K562 (cell line): ENCODE measurements around the gene RNF224. TPM values are rescaled to one million over a fixed set of nuclear protein-coding genes. Genes with fewer than 3 reads are reported as not detected.

ENCODE experiments used
- ATAC-seq: fragments of 200-7000 bp; cut with Tn5 transposase; 3 replicates; pipeline ENCODE4 v1.9.1; 2020; ENCODE audit warnings: moderate library complexity
- BruUV-seq: library from RNA; stranded (reverse); fragments of 400-500 nt; replicated peaks from 2 replicates; lab custom pipeline; 2021; lab: Mats Ljungman, UMichigan
- CTCF ChIA-PET: fragments of 300-600 bp; formaldehyde crosslinking; extraction: SDS; loops from one replicate; lab custom pipeline; 2021; ENCODE audit warnings: low intra/inter-chr PET ratio; lab: Yijun Ruan, JAX
- POLR2A ChIA-PET: fragments of 300-600, 350-650 bp; sonication (Branson Sonifier 250); formaldehyde crosslinking; extraction: SDS; loops from one replicate; lab custom pipeline; 2021; ENCODE audit warnings: antibody characterized with exemption, inconsistent platforms; lab: Yijun Ruan, JAX
- DNase-seq, 4 experiments: peaks; one replicate each; pipeline versions ENCODE4 v3.0.0 to v3.0.0-alpha.2; 2011 to 2018; ENCODE audit warnings: low spot score in 3 of 4, mixed read lengths in 3 of 4; ENCODE audit errors: extremely low read depth in 1 of 4
- FAIRE-seq: peaks from 2 replicates; lab custom pipeline; 2011; peaks lifted over from hg19 to GRCh38; lab: Jason Lieb, UNC
- H2AFZ ChIP-seq: 2 replicates; pipeline ENCODE4 v1.6.0; 2011; ENCODE audit warnings: low read depth, low read length, control low read depth, inconsistent platforms
- H3K27ac ChIP-seq: fragments of 200-600 bp; 3 replicates; pipeline ENCODE4 v1.8.0; 2011; ENCODE audit warnings: low read depth, mild to moderate bottlenecking, control low read depth, inconsistent platforms, low read length, moderate library complexity, mixed read lengths; ENCODE audit errors: extremely low read depth
- H3K27me3 ChIP-seq, 2 experiments: fragments of 300-600 bp in 1 of 2; 2 replicates in 1 of 2; 3 replicates in 1 of 2; pipeline versions ENCODE4 v1.6.0 to v1.8.0; 2011; ENCODE audit warnings: inconsistent platforms in 2 of 2, low read length in 2 of 2, mild to moderate bottlenecking in 1 of 2, mixed read lengths in 1 of 2, moderate library complexity in 1 of 2; ENCODE audit not compliant: control insufficient read depth in 2 of 2, insufficient read depth in 2 of 2
- H3K36me3 ChIP-seq: fragments of 300-600 bp; 3 replicates; pipeline ENCODE4 v1.8.0; 2011; ENCODE audit warnings: mild to moderate bottlenecking, low read length, inconsistent platforms; ENCODE audit not compliant: control insufficient read depth, insufficient read depth
- H3K4me1 ChIP-seq, 2 experiments: fragments of 200-600 bp in 1 of 2; replicated peaks in 1 of 2; 2 replicates in 1 of 2; 3 replicates in 1 of 2; pipeline versions ENCODE4 v1.5.1 to v1.8.0; 2011; ENCODE audit warnings: inconsistent platforms in 2 of 2, low read length in 2 of 2, mild to moderate bottlenecking in 1 of 2, mixed read lengths in 1 of 2, moderate library complexity in 1 of 2; ENCODE audit not compliant: control insufficient read depth in 2 of 2, insufficient read depth in 2 of 2
- H3K4me2 ChIP-seq: 2 replicates; pipeline ENCODE4 v1.6.1; 2011; ENCODE audit warnings: low read length, control low read depth, inconsistent platforms, mixed read lengths; ENCODE audit not compliant: insufficient read depth
- H3K4me3 ChIP-seq: fragments of 200-600 bp; sonication (generic), shearing (Covaris generic); 2 replicates; pipeline ENCODE4 v1.5.1; 2016; ENCODE audit warnings: control low read depth, inconsistent platforms
- H3K79me2 ChIP-seq: fragments of 200-600 bp; 3 replicates; pipeline ENCODE4 v1.8.0; 2011; ENCODE audit warnings: low read length, inconsistent platforms; ENCODE audit not compliant: control insufficient read depth, insufficient read depth
- H3K9ac ChIP-seq, 2 experiments: 2 replicates each; pipeline versions ENCODE4 v1.6.0 to v1.6.1; 2011; ENCODE audit warnings: low read depth in 2 of 2, low read length in 2 of 2, control low read depth in 1 of 2, inconsistent platforms in 1 of 2, mild to moderate bottlenecking in 1 of 2, mixed read lengths in 1 of 2; ENCODE audit not compliant: insufficient read depth in 1 of 2
- H3K9me1 ChIP-seq: one replicate; pipeline ENCODE4 v1.6.0; 2011; ENCODE audit warnings: inconsistent platforms, mild to moderate bottlenecking, low read length, moderate library complexity; ENCODE audit not compliant: control insufficient read depth, insufficient read depth
- H3K9me3 ChIP-seq: replicated peaks from 2 replicates; pipeline ENCODE4 v1.5.1; 2011; ENCODE audit warnings: low read depth, low read length, inconsistent platforms; ENCODE audit not compliant: control insufficient read depth, insufficient read depth
- H4K20me1 ChIP-seq: replicated peaks from 2 replicates; pipeline ENCODE4 v1.6.1; 2011; ENCODE audit warnings: low read length, inconsistent platforms, mixed read lengths; ENCODE audit not compliant: control insufficient read depth, insufficient read depth
- AFF1 ChIP-seq, 2 experiments: fragments of 450-650 bp; IDR thresholded peaks; 2 replicates each; pipeline ENCODE4 v1.6.1; 2018; ENCODE audit warnings: mild to moderate bottlenecking in 2 of 2, low read depth in 1 of 2; ENCODE audit not compliant: partially characterized antibody in 2 of 2
- E2F6 ChIP-seq, 2 experiments: IDR thresholded peaks; 2 replicates each; pipeline ENCODE4 v1.6.1; 2011; ENCODE audit warnings: borderline replicate concordance in 1 of 2, control low read depth in 1 of 2, low read depth in 1 of 2, low read length in 1 of 2, mild to moderate bottlenecking in 1 of 2, mixed read lengths in 1 of 2, moderate library complexity in 1 of 2; ENCODE audit not compliant: insufficient read depth in 1 of 2, insufficient read length in 1 of 2, poor library complexity in 1 of 2, severe bottlenecking in 1 of 2; ENCODE audit errors: extremely low read depth in 1 of 2
- HDAC3 ChIP-seq: fragments of 450-650 bp; IDR thresholded peaks from 2 replicates; pipeline ENCODE4 v1.6.1; 2018; ENCODE audit warnings: borderline replicate concordance, mild to moderate bottlenecking, moderate library complexity; ENCODE audit not compliant: partially characterized antibody
- HMGN3 ChIP-seq: IDR thresholded peaks from 2 replicates; pipeline ENCODE4 v1.6.1; 2011; ENCODE audit warnings: borderline replicate concordance, low read depth, mild to moderate bottlenecking, mixed read lengths, low read length; ENCODE audit not compliant: insufficient read length; ENCODE audit errors: extremely low read depth
- JUN ChIP-seq, 2 experiments: sonication (generic) in 1 of 2; formaldehyde crosslinking in 1 of 2; IDR thresholded peaks; 2 replicates each; pipeline versions ENCODE4 v1.6.1 to v1.8.0; 2012 to 2022; ENCODE audit warnings: borderline replicate concordance in 2 of 2, mild to moderate bottlenecking in 2 of 2, improper control_type of control experiment in 1 of 2, low read depth in 1 of 2, low read length in 1 of 2, missing genetic modification reagents in 1 of 2
- MEF2A ChIP-seq: IDR thresholded peaks from 2 replicates; pipeline ENCODE4 v1.6.1; 2011; ENCODE audit warnings: low read depth, mild to moderate bottlenecking, low read length, moderate library complexity; ENCODE audit not compliant: control insufficient read depth
- NR2C1 ChIP-seq, 2 experiments: fragments of 450-650 bp; IDR thresholded peaks; 2 replicates each; pipeline ENCODE4 v1.6.1; 2017; ENCODE audit warnings: mild to moderate bottlenecking in 2 of 2, antibody characterized with exemption in 1 of 2, inconsistent platforms in 1 of 2, missing compliant biosample characterization in 1 of 2, missing genetic modification characterization in 1 of 2
- PKNOX1 ChIP-seq: fragments of 450-650 bp; IDR thresholded peaks from 2 replicates; pipeline ENCODE4 v1.6.1; 2016
- SIN3B ChIP-seq: fragments of 450-650 bp; IDR thresholded peaks from 2 replicates; pipeline ENCODE4 v1.6.1; 2017; ENCODE audit warnings: low read depth, mild to moderate bottlenecking, moderate library complexity
- SUPT5H ChIP-seq: fragments of 450-650 bp; IDR thresholded peaks from 2 replicates; pipeline ENCODE4 v1.6.1; 2016
- ZBED1 ChIP-seq: IDR thresholded peaks from 2 replicates; pipeline ENCODE4 v1.6.1; 2014
- ZNF311 ChIP-seq: fragments of 250-450 bp; sonication (Bioruptor Pico); IDR thresholded peaks from 2 replicates; pipeline ENCODE4 v1.4.0; 2020; ENCODE audit warnings: mild to moderate bottlenecking, moderate library complexity
- whole genome bisulfite sequencing: fragments of 100-300 bp; shearing (Covaris generic); methylation state at CpG from one replicate; pipeline ENCODE4 v1.1.6; 2016; ENCODE audit warnings: low coverage, mixed read lengths; ENCODE audit not compliant: insufficient coverage; ENCODE audit errors: missing lambda C conversion rate; 5-methylcytosine and 5-hydroxymethylcytosine counted together
- in situ Hi-C: fragments of 300-500 bp; cut with MboI; formaldehyde crosslinking; loops from 4 replicates; pipeline ENCODE4 v1.15.0; 2018; ENCODE audit warnings: inconsistent platforms, mixed read lengths
- intact Hi-C: fragments of 100-400 bp; cut with micrococcal nuclease; formaldehyde crosslinking; loops from 2 replicates; pipeline ENCODE4 v1.14.2; 2022
- polyA plus RNA-seq, 8 experiments: library from polyadenylated mRNA; depleted of rRNA in 4 of 8; stranded (reverse) in 5 of 8; unstranded in 3 of 8; fragments of >200 nt; fragmentation: Nextera tagmentation in 2 of 8; fragmentation: Illumina TruSeq in 1 of 8; extraction: Ambion mirVana in 2 of 8; extraction: Trizol in 1 of 8; gene quantifications; 2 replicates each; pipeline versions ENCODE4 v1.2.1 to v1.2.3, GENCODE V29; 2011 to 2014; ENCODE audit warnings: inconsistent platforms in 1 of 8, missing spikeins in 1 of 8
- total RNA-seq, 7 experiments: library from RNA; depleted of rRNA in 6 of 7; stranded (reverse); fragments of >200 nt in 6 of 7; fragmentation: Illumina TruSeq in 2 of 7; extraction: Trizol in 2 of 7; gene quantifications; 2 replicates each; pipeline versions ENCODE4 v1.2.1 to v1.2.3, GENCODE V29; 2011 to 2021; ENCODE audit warnings: low replicate concordance in 1 of 7

RNF224 gene
- total and polyA plus RNA-seq, 9 of the 15 experiments (the other 6 are each of a cell fraction or from before 2014, with no cell fraction given), result not detected

- CTCF ChIA-PET, result interaction anchor here (0.8 to 2.3 kb wide), 3 partner anchors 18 to 167 kb away, joined by 4 to 8 read pairs (median 4); partner anchors contain the start of genes EXD3 and NOXA1
- no TSS peak for BruUV-seq
- peak; percentile 93 for ATAC-seq
- peak; percentile 57 to 85 for TF ChIP-seq E2F6 (IDR thresholded peaks at IDR 0.05; ENCODE audit: borderline replicate concordance in 1 of 2, extremely low read depth in 1 of 2, insufficient read depth in 1 of 2, insufficient read length in 1 of 2, low read depth in 1 of 2, low read length in 1 of 2, poor library complexity in 1 of 2, severe bottlenecking in 1 of 2)
- TF ChIP-seq AFF1 (IDR thresholded peaks at IDR 0.05; ENCODE audit: low read depth in 1 of 2, partially characterized antibody in 2 of 2), result peak in 1 of 2 experiments; percentile 25
- TF ChIP-seq PKNOX1, result peak; percentile 60
- TF ChIP-seq HMGN3, result peak; percentile 83
- peak; percentile 55 for TF ChIP-seq HDAC3
- TF ChIP-seq ZBED1, result no peak
- peak; percentile 84 for TF ChIP-seq SUPT5H
- 0 out of 2 replicates have a peak, but pooled peaks have one; percentile 0 for TF ChIP-seq MEF2A
- peak; percentile 73 for TF ChIP-seq JUN (IDR thresholded peaks at IDR 0.05; ENCODE audit: borderline replicate concordance, low read depth, low read length)
- no peak for TF ChIP-seq JUN (CRISPR knock-in tag; IDR thresholded peaks at IDR 0.05; ENCODE audit: borderline replicate concordance)
- 0 out of 2 replicates have a peak, but pooled peaks have one; percentile 15 for TF ChIP-seq SIN3B
- no peak; the same call in 1 of the 2 replicates for TF ChIP-seq ZNF311 (CRISPR knock-in tag)
- 0 out of 2 replicates have a peak, but pooled peaks have one; percentile 33 for TF ChIP-seq NR2C1 (IDR thresholded peaks at IDR 0.05)
- TF ChIP-seq NR2C1 (tag; IDR thresholded peaks at IDR 0.05), result no peak
Observed at GRCh38 chr9:137277329-137278041, 50.2 kb downstream of the RNF224 start, which contains the start of gene TOR4A. Gene TOR4A, plus strand, starts transcription at chr9:137277726. Its CDS starts 964 bp downstream, at chr9:137278690.

More at GRCh38 chr9:137277329-137278041, 50.2 kb downstream of the RNF224 start, which contains the start of gene TOR4A:
- H3K9me1 ChIP-seq, result no peaks in the 10 kb centered on the region
- H3K9me3 ChIP-seq, result no peaks in the 10 kb centered on the region
- 3% methylated on average over 21 of the region's 25 CpGs for WGBS
- H3K4me3 ChIP-seq, result peak within 1 kb of the TSS; percentile 88
- H3K9ac ChIP-seq, result peak within 1 kb of the TSS; percentile 91 to 92
- peak within 1 kb of the TSS; percentile 88 for H2AFZ ChIP-seq
- peak within 1 kb of the TSS; percentile 98 for H3K27ac ChIP-seq
- peak within 1 kb of the TSS; percentile 82 for H3K4me2 ChIP-seq
- H3K36me3 ChIP-seq, result peaks cover 49% of the 10 kb centered on the region; the same call in 1 of the 3 replicates
- intact Hi-C loops, result loop anchor here (1.0 to 2.0 kb wide), 2 partner anchors 23 to 36 kb away; partner anchors contain the start of genes NELFB and TUBB4B
- no peaks in the 10 kb centered on the region for H3K27me3 ChIP-seq
- H3K4me1 ChIP-seq, result peaks cover 17 to 93% of the 10 kb centered on the region in 2 experiments
- in situ Hi-C loops, result no loop called here
- peaks cover 37% of the 10 kb centered on the region for H3K79me2 ChIP-seq
- DNase-seq (peak; percentile 90 to 97 (median 92)), FAIRE-seq (no peak)
- H4K20me1 ChIP-seq, result no peaks in the 10 kb centered on the region
- POLR2A ChIA-PET, result interaction anchor here (0.5 to 2.6 kb wide), 19 partner anchors 10 to 517 kb away, joined by 3 to 23 read pairs (median 3); partner anchors contain the start of genes LRRC26, MRPL41, NELFB and TUBB4B
